ENCODE results near the gene LIPE.
"Not testable (repeated sequence)": the region's sequence is repeated elsewhere in the genome, so short reads cannot be mapped to it uniquely, and the experiment has no call there.

Gene LIPE, protein sequence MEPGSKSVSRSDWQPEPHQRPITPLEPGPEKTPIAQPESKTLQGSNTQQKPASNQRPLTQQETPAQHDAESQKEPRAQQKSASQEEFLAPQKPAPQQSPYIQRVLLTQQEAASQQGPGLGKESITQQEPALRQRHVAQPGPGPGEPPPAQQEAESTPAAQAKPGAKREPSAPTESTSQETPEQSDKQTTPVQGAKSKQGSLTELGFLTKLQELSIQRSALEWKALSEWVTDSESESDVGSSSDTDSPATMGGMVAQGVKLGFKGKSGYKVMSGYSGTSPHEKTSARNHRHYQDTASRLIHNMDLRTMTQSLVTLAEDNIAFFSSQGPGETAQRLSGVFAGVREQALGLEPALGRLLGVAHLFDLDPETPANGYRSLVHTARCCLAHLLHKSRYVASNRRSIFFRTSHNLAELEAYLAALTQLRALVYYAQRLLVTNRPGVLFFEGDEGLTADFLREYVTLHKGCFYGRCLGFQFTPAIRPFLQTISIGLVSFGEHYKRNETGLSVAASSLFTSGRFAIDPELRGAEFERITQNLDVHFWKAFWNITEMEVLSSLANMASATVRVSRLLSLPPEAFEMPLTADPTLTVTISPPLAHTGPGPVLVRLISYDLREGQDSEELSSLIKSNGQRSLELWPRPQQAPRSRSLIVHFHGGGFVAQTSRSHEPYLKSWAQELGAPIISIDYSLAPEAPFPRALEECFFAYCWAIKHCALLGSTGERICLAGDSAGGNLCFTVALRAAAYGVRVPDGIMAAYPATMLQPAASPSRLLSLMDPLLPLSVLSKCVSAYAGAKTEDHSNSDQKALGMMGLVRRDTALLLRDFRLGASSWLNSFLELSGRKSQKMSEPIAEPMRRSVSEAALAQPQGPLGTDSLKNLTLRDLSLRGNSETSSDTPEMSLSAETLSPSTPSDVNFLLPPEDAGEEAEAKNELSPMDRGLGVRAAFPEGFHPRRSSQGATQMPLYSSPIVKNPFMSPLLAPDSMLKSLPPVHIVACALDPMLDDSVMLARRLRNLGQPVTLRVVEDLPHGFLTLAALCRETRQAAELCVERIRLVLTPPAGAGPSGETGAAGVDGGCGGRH

GRCh38 chr19:42427313-42427712, at the start of gene LIPE:
TSS of gene LIPE (minus strand) at chr19:42427388. CDS start at chr19:42427149, 239 bp downstream.
- no peak for DNase-seq (ENCODE audit: low spot score)

DNA sequence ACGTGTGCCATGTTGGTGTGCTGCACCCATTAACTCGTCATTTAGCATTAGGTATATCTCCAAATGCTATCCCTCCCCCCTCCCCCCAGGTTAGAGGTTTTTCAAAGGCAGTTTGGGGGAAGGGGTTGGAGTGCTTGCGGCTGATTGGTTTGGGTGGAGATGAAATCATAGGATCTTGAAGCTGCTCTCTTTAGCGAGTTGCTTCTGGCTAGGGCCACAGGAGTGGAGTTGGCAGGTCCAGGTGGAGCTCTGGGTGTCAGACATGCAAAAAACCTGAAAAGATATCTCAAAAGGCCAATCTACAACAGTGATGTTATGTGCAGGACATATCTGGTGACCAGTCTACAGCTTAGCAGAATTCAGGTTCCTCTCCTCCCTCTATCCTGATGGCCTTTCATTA, 48.2 kb upstream of the LIPE start:
- no peak for DNase-seq (ENCODE audit: low spot score)

DNA sequence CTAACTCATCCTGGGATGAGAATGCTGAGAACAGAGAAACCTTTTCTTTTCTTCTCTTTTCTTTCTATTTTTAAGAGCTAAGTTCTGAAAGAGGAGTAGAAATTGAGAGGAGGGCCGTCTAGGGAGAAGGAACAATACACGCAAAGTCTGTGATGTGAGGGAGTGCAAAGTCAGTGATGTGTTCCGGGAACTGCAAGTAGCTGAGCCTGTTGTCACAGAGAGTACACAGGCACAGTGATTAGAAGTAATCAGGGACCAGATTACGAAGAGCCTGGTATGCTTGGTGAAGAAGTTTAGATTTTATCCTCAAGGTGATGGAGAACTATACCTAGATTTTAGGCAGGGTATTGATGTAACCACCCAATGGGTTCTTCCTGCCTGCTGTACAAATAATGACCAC, 47.6 kb upstream of the LIPE start:
- no peak for DNase-seq (ENCODE audit: low spot score)

- DNase-seq (ENCODE audit: low spot score) = peak; percentile 58
These were observed 46.5 kb upstream of the LIPE start for GRCh38 chr19:42473686-42474085.

- no peak for DNase-seq (ENCODE audit: low spot score)
These were observed 45.4 kb upstream of the LIPE start for GRCh38 chr19:42472402-42473147.

GRCh38 chr19:42471554-42472249, 44.5 kb upstream of the LIPE start:
- no peak for DNase-seq (ENCODE audit: low spot score)

- no peak for DNase-seq (ENCODE audit: low spot score)
These were observed 42.4 kb upstream of the LIPE start for GRCh38 chr19:42469311-42470235.

DNA sequence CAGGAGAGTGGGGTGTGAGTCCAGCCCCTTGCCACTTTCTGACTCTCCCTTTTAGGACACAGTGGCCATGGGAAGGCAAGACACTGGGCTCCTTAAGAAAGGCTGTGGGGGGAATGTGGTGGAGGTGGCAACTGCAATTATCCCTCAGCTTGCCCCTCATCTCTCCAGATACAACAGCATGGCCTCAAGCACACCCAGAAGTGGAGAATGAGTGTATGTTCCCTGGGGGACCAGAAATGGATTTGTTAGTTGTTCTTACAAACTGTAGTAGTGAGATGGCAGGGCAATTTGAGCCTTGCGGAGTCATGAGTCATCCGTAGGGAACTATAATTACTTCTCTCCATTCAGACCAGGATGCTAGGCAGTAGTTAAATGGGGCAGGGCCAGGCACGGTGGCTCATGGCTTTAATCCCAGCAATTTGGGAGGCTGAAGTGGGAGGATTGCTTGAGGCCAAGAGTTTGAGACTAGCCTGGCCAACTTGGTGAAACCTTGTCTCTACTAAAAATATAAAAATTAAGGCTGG, 41.1 kb upstream of the LIPE start:
- no peak for DNase-seq (ENCODE audit: low spot score)

DNA sequence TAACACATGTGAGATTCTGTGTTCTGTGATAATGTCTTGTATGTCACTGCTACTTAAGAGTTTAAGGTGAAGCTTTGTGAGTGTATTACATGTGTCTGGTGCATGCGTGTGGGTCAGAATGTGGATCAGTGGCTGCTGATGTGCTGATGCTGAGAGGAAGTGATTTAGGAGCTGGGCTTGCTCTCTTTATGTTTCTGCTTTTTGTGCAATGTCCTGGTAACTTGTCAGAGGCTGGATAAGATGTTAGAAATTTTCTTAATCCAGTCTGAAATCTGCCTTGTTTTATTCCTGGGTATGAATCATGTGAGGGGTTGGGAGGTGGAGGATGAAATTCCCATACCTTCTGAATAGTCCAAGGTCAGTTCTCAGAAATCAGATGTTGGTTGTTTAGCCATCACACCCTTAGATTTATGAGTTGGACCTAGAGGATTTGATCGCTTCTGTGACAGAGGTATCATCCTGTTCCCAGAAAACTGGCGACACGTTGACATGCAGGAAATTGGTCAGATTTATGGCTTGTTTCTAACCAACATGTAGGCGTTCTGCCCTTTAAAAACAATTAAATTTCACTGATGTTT, 40.1 kb upstream of the LIPE start:
- DNase-seq (ENCODE audit: low spot score) = no peak

- DNase-seq (ENCODE audit: low spot score) = no peak
These were observed 39.5 kb upstream of the LIPE start for GRCh38 chr19:42466521-42467182.

DNA sequence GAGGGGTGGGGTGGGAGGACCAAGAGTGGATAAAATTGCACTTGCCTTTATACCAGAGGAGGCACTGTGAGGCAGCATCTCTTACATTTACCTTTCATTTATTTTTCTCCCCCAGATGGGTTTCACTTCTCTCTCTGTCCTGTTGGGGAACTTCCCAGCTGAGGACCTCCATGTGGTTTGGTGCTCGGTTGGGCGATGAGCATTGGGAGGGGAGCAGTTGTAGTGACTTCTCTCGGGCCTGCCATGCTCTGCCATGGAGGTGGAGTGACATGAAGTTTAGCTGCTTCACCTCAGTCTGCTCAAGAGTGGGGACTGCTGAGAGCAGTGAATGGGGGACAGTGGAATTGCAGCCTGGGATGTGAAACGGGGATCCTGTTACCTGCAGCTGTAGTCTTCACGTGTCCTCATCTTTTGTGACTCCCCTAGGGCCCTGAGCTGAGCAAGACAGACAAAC, 38.7 kb upstream of the LIPE start:
- DNase-seq (ENCODE audit: low spot score) = no peak

GRCh38 chr19:42461700-42462324, 34.6 kb upstream of the LIPE start:
- no peak for DNase-seq (ENCODE audit: low spot score)

DNA sequence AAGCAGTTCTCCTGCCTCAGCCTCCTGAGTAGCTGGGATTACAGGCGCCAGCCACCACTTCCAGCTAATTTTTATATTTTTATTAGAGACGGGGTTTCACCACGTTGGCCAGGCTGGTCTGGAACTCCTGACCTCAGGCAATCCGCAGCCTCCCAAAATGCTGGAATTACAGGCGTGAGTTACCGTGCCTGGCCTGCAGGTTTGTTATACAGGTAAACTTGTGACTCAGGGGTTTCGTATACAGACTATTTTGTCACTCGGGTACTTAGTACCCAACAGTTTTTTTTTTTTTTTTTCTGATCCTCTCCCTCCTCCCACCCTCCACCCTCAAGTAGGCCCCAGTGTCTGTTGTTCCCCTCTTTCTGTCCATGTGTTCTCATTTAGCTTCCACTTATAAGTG, 34.0 kb upstream of the LIPE start:
- DNase-seq (ENCODE audit: low spot score) = not testable (repeated sequence)

GRCh38 chr19:42459926-42460325, 32.7 kb upstream of the LIPE start:
- DNase-seq (ENCODE audit: low spot score) = no peak

GRCh38 chr19:42455621-42456081, 28.5 kb upstream of the LIPE start:
- DNase-seq (ENCODE audit: low spot score) = no peak

DNA sequence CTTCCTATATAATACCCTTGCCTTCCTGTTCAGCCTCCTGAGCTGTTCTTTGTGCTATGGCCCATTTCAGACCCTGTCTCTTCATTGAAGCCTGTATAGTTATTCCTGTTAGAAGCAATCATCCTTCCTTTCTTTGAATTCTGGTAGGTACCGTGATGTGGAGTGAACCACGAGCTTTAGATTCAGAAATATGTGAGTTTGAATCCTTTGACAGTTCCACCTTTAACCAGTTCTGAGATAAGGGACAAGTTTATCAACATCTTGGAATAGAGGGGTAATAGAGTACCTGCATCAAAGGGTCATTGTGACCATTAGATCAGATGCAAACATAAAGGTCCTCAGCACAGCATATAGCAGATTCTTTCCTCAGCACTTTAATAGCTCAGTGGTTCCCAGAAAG, 27.9 kb upstream of the LIPE start:
- DNase-seq (ENCODE audit: low spot score) = no peak

DNA sequence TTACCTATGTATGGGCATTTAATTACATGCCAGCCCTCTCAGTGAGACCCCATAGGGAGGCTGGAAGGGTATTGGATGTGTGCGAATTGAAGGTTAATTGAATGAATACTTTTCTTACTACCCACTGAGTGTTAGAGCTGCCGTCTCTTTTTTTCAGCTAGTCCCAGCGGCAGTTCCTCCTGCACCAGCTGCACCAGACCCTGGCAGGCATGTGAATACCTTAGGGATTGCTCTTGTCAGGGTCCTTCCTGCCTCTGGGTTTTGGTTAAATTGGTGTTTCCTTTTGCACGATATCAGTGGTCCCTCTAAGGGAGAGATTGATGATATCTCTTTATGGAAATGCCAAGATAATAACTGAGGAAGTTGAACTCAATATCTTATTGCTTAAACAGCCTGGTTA, 25.4 kb upstream of the LIPE start:
- no peak for DNase-seq (ENCODE audit: low spot score)

DNA sequence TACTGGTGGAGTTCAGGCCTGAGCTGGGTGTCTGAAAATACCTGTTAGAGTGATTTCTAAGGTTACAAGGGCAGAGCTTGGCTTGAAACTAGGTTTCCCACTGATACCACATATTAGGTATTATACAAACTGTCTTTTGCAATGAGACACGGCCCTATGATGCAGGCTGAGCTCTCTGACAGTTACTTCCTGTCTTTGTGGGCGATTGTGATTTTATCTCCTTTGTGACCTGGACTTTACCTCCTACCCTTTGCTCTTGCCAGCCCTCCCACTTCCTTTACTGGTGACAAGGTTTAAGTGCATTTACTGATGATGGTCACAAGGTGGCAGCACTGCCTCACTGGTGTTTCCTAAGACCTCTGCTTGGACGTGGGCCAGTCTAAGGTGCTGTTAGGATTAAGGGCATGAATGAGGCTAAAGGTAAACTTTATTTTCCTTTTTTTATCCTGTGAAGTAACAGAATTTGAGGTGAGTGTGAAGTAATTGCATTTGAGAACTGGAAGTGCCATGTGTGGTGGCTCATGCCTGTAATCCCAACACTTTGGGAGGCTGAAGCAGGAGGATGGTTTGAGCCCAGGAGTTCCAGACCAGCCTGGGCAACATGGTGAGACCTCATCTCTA, 23.2 kb upstream of the LIPE start:
- DNase-seq (ENCODE audit: low spot score) = peak; percentile 83
